ENCODE results near the gene GPER1. TPM values are rescaled to one million over a fixed set of nuclear protein-coding genes. Genes with fewer than 3 reads are reported as not detected.
A peak's percentile ranks its signal among the peaks of the same experiment; 100 is the strongest.

GPER1 gene
- total RNA-seq, 1 experiment from 2014 or later: not detected

GRCh38 chr7:1050254-1050906 lies 37.5 kb upstream of the GPER1 start:
- H3K9me3 Mint-ChIP-seq: no peaks in the 10 kb centered on the region; a peak in 1 of 5 replicates
- Histone ChIP-seq H3K23ac (ENCODE audit: insufficient read length, low read depth, low read length) (no peak overlapping the region), H2AK5ac (ENCODE audit: insufficient read length, low read length) (no peak overlapping the region), H2AFZ (ENCODE audit: low read length) (no peak overlapping the region), H2BK15ac (ENCODE audit: low read depth, low read length) (no peak overlapping the region), H3K27me3 (ENCODE audit: insufficient read depth, low read length) (no peaks in the 10 kb centered on the region), H3K79me2 (ENCODE audit: insufficient read depth, low read length) (no peaks in the 10 kb centered on the region), H3K4me1 (ENCODE audit: insufficient read depth, low read length) (peaks cover 6% of the 10 kb centered on the region; the same call in 1 of the 2 replicates), H4K91ac (ENCODE audit: insufficient read length, low read depth, low read length) (no peak overlapping the region), H3K18ac (ENCODE audit: insufficient read length, low read depth, low read length) (no peak overlapping the region), H4K20me1 (ENCODE audit: control insufficient read depth, insufficient read depth, insufficient read length) (no peaks in the 10 kb centered on the region), H3K9me3 (ENCODE audit: control insufficient read depth, low read depth, low read length) (no peaks in the 10 kb centered on the region), H2BK12ac (ENCODE audit: insufficient read length, low read depth, low read length) (no peak overlapping the region), H3K4me2 (ENCODE audit: insufficient read depth, insufficient read length, low read length) (no peak overlapping the region), H3T11ph (ENCODE audit: low read length) (no peak overlapping the region), H3K4ac (ENCODE audit: low read depth, low read length) (no peak overlapping the region), H4K5ac (ENCODE audit: insufficient read length, low read depth, low read length) (no peak overlapping the region), H3K14ac (ENCODE audit: insufficient read depth, low read length) (no peak overlapping the region), H4K8ac (replicated peaks; ENCODE audit: insufficient read length, low read depth, low read length) (no peak overlapping the region), H2BK120ac (ENCODE audit: low read depth, low read length, poor library complexity, severe bottlenecking) (no peak overlapping the region), H3K27ac (ENCODE audit: insufficient read length, low read depth, low read length) (no peak overlapping the region), H2BK20ac (ENCODE audit: low read depth, low read length, poor library complexity, severe bottlenecking) (no peak overlapping the region), H3K9ac (ENCODE audit: extremely low read depth, insufficient read length, low read length) (no peak overlapping the region), H3K23me2 (ENCODE audit: insufficient read length, low read depth, low read length, poor library complexity, severe bottlenecking) (no peaks in the 10 kb centered on the region), H2BK5ac (ENCODE audit: insufficient read length, low read length) (no peak overlapping the region), H3K79me1 (ENCODE audit: insufficient read depth, low read depth, low read length, poor library complexity, severe bottlenecking) (no peaks in the 10 kb centered on the region), H3K56ac (ENCODE audit: insufficient read length, low read depth, low read length) (no peak overlapping the region)
- WGBS (ENCODE audit: extremely low coverage, insufficient read length, low lambda C conversion rate): no CpG with 5 or more reads among the region's 30 CpGs
- no peaks in the 10 kb centered on the region for H3K27me3 Mint-ChIP-seq (ENCODE audit: low read depth)
- TF ChIP-seq, protein P1, sequence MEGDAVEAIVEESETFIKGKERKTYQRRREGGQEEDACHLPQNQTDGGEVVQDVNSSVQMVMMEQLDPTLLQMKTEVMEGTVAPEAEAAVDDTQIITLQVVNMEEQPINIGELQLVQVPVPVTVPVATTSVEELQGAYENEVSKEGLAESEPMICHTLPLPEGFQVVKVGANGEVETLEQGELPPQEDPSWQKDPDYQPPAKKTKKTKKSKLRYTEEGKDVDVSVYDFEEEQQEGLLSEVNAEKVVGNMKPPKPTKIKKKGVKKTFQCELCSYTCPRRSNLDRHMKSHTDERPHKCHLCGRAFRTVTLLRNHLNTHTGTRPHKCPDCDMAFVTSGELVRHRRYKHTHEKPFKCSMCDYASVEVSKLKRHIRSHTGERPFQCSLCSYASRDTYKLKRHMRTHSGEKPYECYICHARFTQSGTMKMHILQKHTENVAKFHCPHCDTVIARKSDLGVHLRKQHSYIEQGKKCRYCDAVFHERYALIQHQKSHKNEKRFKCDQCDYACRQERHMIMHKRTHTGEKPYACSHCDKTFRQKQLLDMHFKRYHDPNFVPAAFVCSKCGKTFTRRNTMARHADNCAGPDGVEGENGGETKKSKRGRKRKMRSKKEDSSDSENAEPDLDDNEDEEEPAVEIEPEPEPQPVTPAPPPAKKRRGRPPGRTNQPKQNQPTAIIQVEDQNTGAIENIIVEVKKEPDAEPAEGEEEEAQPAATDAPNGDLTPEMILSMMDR (conservative IDR thresholded peaks at IDR 0.05): no peak
- no peak for DNase-seq
- no peaks in the 10 kb centered on the region for H3K36me3 Mint-ChIP-seq (ENCODE audit: insufficient read depth in 1 of 3, low read depth in 3 of 3)
- no peak overlapping the region for H3K4me3 Mint-ChIP-seq
- H3K27ac Mint-ChIP-seq: peak overlapping the region in 2 of 3 experiments; percentile 73 to 88; a peak in 4 of 7 replicates
- H3K4me1 Mint-ChIP-seq: peaks cover 28 to 62% of the 10 kb centered on the region in 2 experiments

All from H9 (cell line).